ENCODE measurements around the gene CD209. TPM values are rescaled to one million over a fixed set of nuclear protein-coding genes. Genes with fewer than 3 reads are reported as not detected.

CD209 gene
- total and polyA plus RNA-seq, 9 of the 15 experiments (the other 6 are each of a cell fraction or from before 2014, with no cell fraction given): 0.01 TPM; not detected in 8

DNA sequence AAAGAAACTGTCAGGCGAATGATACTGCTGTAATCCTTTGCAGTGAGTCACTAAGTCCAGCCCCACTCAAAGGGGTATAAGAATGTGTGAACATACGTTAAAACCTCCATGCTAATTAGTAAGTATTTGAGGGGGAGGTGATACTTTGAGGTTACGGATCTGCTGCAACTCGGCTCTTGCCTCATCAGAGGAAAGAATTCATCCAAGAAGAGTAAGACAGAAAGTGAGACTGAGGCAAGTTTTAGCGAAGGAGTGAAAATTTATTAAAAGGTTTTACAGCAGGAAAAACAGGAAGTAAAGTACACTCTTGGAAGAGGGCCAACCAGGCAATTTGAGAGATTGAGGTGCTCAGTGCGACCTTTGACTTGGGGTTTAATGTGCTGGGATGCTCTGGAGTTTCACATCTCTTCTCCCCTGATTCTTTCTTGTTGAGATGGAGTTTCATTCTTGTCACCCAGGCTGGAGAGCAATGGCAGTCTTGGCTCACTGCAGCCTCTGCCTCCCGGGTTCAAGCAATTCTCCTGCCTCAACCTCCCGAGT lies 25.5 kb upstream of the CD209 start (continued):
- TF ChIP-seq TAF9B (IDR thresholded peaks at IDR 0.05; ENCODE audit: partially characterized antibody) (no peak), JUN (IDR thresholded peaks at IDR 0.05; ENCODE audit: borderline replicate concordance, low read depth, low read length) (no peak), JUN (CRISPR knock-in tag; IDR thresholded peaks at IDR 0.05; ENCODE audit: borderline replicate concordance) (no peak), CCAR2 (IDR thresholded peaks at IDR 0.05; ENCODE audit: low read depth, low read length) (no peak), ZNF583 (CRISPR knock-in tag; IDR thresholded peaks at IDR 0.05) (no peak), CBX3 (IDR thresholded peaks at IDR 0.05; ENCODE audit: borderline replicate concordance in 1 of 2, low read length in 2 of 2) (no peak), HEY1 (CRISPR knock-in tag; IDR thresholded peaks at IDR 0.05; ENCODE audit: borderline replicate concordance) (no peak), ZNF77 (CRISPR knock-in tag; IDR thresholded peaks at IDR 0.05) (no peak), STAT5A (IDR thresholded peaks at IDR 0.05; ENCODE audit: borderline replicate concordance, low read length) (no peak), HCFC1 (IDR thresholded peaks at IDR 0.05; ENCODE audit: low read depth, low read length) (no peak), SMARCE1 (IDR thresholded peaks at IDR 0.05) (0 out of 2 replicates have a peak, but pooled peaks have one; percentile 30)
- TF ChIP-seq, protein P1, sequence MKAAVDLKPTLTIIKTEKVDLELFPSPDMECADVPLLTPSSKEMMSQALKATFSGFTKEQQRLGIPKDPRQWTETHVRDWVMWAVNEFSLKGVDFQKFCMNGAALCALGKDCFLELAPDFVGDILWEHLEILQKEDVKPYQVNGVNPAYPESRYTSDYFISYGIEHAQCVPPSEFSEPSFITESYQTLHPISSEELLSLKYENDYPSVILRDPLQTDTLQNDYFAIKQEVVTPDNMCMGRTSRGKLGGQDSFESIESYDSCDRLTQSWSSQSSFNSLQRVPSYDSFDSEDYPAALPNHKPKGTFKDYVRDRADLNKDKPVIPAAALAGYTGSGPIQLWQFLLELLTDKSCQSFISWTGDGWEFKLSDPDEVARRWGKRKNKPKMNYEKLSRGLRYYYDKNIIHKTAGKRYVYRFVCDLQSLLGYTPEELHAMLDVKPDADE (conservative IDR thresholded peaks at IDR 0.05; ENCODE audit: control insufficient read depth, low read depth, low read length): no peak
- TF ChIP-seq, protein P2, sequence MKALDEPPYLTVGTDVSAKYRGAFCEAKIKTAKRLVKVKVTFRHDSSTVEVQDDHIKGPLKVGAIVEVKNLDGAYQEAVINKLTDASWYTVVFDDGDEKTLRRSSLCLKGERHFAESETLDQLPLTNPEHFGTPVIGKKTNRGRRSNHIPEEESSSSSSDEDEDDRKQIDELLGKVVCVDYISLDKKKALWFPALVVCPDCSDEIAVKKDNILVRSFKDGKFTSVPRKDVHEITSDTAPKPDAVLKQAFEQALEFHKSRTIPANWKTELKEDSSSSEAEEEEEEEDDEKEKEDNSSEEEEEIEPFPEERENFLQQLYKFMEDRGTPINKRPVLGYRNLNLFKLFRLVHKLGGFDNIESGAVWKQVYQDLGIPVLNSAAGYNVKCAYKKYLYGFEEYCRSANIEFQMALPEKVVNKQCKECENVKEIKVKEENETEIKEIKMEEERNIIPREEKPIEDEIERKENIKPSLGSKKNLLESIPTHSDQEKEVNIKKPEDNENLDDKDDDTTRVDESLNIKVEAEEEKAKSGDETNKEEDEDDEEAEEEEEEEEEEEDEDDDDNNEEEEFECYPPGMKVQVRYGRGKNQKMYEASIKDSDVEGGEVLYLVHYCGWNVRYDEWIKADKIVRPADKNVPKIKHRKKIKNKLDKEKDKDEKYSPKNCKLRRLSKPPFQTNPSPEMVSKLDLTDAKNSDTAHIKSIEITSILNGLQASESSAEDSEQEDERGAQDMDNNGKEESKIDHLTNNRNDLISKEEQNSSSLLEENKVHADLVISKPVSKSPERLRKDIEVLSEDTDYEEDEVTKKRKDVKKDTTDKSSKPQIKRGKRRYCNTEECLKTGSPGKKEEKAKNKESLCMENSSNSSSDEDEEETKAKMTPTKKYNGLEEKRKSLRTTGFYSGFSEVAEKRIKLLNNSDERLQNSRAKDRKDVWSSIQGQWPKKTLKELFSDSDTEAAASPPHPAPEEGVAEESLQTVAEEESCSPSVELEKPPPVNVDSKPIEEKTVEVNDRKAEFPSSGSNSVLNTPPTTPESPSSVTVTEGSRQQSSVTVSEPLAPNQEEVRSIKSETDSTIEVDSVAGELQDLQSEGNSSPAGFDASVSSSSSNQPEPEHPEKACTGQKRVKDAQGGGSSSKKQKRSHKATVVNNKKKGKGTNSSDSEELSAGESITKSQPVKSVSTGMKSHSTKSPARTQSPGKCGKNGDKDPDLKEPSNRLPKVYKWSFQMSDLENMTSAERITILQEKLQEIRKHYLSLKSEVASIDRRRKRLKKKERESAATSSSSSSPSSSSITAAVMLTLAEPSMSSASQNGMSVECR (CRISPR knock-in tag; IDR thresholded peaks at IDR 0.05): no peak
- TF ChIP-seq, protein P3, sequence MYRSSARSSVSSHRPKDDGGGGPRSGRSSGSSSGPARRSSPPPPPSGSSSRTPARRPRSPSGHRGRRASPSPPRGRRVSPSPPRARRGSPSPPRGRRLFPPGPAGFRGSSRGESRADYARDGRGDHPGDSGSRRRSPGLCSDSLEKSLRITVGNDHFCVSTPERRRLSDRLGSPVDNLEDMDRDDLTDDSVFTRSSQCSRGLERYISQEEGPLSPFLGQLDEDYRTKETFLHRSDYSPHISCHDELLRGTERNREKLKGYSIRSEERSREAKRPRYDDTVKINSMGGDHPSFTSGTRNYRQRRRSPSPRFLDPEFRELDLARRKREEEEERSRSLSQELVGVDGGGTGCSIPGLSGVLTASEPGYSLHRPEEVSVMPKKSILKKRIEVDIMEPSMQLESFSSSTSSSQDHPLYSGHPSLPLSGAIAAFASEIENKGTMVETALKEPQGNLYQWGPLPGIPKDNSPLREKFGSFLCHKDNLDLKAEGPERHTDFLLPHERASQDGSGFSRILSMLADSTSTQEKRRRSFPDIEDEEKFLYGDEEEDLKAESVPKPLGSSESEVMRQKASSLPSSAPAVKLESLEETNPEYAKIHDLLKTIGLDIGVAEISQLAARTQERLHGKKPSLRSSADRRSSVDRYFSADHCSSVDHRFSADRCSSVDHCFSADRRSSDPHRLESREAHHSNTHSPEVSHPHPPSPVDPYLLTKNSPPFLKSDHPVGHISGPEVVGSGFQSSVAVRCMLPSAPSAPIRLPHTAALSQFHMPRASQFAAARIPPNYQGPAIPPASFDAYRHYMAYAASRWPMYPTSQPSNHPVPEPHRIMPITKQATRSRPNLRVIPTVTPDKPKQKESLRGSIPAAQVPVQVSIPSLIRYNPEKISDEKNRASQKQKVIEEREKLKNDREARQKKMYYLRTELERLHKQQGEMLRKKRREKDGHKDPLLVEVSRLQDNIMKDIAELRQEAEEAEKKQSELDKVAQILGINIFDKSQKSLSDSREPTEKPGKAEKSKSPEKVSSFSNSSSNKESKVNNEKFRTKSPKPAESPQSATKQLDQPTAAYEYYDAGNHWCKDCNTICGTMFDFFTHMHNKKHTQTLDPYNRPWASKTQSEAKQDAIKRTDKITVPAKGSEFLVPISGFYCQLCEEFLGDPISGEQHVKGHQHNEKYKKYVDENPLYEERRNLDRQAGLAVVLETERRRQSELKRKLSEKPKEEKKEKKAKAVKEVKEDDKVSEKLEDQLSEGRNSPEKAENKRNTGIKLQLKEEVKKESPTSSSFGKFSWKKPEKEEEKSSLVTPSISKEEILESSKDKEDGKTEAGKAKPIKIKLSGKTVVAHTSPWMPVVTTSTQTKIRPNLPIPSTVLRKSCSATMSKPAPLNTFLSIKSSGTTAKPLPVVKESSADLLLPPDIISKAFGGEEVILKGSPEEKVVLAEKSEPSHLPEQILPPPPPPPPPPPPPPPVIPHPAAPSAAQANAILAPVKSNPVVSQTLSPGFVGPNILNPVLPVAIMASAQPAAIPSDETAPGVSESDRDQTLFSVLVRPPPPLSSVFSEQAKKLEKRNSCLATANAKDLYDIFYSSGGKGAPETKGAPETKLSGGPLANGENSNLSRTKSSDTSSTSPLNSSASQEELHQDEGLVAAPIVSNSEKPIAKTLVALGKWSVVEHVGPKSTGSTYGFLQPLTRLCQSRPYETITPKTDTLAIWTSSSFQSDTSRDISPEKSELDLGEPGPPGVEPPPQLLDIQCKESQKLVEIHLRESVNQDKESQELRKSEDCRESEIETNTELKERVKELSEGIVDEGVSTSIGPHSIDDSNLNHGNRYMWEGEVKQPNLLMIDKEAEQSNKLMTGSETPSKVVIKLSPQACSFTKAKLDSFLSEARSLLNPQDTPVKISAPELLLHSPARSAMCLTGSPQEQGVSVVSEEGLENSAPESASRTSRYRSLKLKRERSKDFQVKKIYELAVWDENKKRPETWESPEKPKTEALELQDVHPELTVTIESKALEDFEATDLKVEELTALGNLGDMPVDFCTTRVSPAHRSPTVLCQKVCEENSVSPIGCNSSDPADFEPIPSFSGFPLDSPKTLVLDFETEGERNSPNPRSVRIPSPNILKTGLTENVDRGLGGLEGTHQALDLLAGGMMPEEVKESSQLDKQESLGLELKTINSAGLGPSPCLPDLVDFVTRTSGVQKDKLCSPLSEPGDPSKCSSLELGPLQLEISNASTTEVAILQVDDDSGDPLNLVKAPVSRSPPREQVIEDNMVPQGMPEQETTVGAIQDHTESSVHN (IDR thresholded peaks at IDR 0.05; ENCODE audit: borderline replicate concordance in 1 of 2, low read depth in 1 of 2): 0 out of 4 replicates have a peak, but pooled peaks of 1 of the 2 experiments have one; percentile 28

Measured in K562 (cell line).